ENCODE data around the gene PLCD3.

- TF ChIP-seq NR2C2 (CRISPR knock-in tag; IDR thresholded peaks at IDR 0.05; ENCODE audit: borderline replicate concordance) (no peak), TAF1 (CRISPR knock-in tag; IDR thresholded peaks at IDR 0.05) (no peak), SNAPC4 (CRISPR knock-in tag; IDR thresholded peaks at IDR 0.05) (no peak), FOXO4 (CRISPR knock-in tag; conservative IDR thresholded peaks at IDR 0.05) (no peak), ZNF781 (CRISPR knock-in tag; IDR thresholded peaks at IDR 0.05; ENCODE audit: borderline replicate concordance, not compliant biosample characterization) (no peak), ZNF12 (CRISPR knock-in tag; IDR thresholded peaks at IDR 0.05) (no peak)
- TF ChIP-seq, protein P1, sequence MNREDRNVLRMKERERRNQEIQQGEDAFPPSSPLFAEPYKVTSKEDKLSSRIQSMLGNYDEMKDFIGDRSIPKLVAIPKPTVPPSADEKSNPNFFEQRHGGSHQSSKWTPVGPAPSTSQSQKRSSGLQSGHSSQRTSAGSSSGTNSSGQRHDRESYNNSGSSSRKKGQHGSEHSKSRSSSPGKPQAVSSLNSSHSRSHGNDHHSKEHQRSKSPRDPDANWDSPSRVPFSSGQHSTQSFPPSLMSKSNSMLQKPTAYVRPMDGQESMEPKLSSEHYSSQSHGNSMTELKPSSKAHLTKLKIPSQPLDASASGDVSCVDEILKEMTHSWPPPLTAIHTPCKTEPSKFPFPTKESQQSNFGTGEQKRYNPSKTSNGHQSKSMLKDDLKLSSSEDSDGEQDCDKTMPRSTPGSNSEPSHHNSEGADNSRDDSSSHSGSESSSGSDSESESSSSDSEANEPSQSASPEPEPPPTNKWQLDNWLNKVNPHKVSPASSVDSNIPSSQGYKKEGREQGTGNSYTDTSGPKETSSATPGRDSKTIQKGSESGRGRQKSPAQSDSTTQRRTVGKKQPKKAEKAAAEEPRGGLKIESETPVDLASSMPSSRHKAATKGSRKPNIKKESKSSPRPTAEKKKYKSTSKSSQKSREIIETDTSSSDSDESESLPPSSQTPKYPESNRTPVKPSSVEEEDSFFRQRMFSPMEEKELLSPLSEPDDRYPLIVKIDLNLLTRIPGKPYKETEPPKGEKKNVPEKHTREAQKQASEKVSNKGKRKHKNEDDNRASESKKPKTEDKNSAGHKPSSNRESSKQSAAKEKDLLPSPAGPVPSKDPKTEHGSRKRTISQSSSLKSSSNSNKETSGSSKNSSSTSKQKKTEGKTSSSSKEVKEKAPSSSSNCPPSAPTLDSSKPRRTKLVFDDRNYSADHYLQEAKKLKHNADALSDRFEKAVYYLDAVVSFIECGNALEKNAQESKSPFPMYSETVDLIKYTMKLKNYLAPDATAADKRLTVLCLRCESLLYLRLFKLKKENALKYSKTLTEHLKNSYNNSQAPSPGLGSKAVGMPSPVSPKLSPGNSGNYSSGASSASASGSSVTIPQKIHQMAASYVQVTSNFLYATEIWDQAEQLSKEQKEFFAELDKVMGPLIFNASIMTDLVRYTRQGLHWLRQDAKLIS (CRISPR knock-in tag; IDR thresholded peaks at IDR 0.05) = no peak
Observed at GRCh38 chr17:45170931-45171337, 38.6 kb upstream of the PLCD3 start.
